Type B pancreatic cell (in vitro differentiated cells): ENCODE results near the gene CIT. TPM values are rescaled to one million over a fixed set of nuclear protein-coding genes. Genes with fewer than 3 reads are reported as not detected.
"Not testable (repeated sequence)": the region's sequence is repeated elsewhere in the genome, so short reads cannot be mapped to it uniquely, and the experiment has no call there.

ENCODE experiments used
- DNase-seq: peaks from one replicate; pipeline ENCODE4 v3.0.0; 2021; ENCODE audit warnings: mixed read lengths; ENCODE audit not compliant: unreplicated experiment; ENCODE audit errors: extremely low spot score
- H3K27ac Mint-ChIP-seq: 2 replicates; pipeline ENCODE4 v1.8.0; 2021; ENCODE audit warnings: mild to moderate bottlenecking, mixed read lengths
- H3K27me3 Mint-ChIP-seq: 2 replicates; pipeline ENCODE4 v1.8.0; 2021; ENCODE audit warnings: mixed read lengths
- H3K36me3 Mint-ChIP-seq: 2 replicates; pipeline ENCODE4 v1.8.0; 2021; ENCODE audit warnings: mixed read lengths
- H3K4me1 Mint-ChIP-seq: one replicate; pipeline ENCODE4 v1.8.0; 2021; ENCODE audit warnings: mixed read lengths; ENCODE audit not compliant: unreplicated experiment
- H3K4me3 Mint-ChIP-seq: 2 replicates; pipeline ENCODE4 v1.8.0; 2021; ENCODE audit warnings: mild to moderate bottlenecking, mixed read lengths
- H3K9me3 Mint-ChIP-seq: 2 replicates; pipeline ENCODE4 v1.8.0; 2021; ENCODE audit warnings: mixed read lengths
- total RNA-seq: library from RNA; stranded (reverse); gene quantifications from 2 replicates; pipeline ENCODE4 v1.2.1, GENCODE V29; 2021; ENCODE audit warnings: low replicate concordance
- TF ChIP-seq, protein P1 (sequence below): fragments of 200-600 bp; sonication (generic); conservative IDR thresholded peaks from 2 replicates; pipeline ENCODE4 v1.5.0; 2021; ENCODE audit warnings: antibody characterized with exemption, mild to moderate bottlenecking

CIT gene
- total RNA-seq, 1 donor from 2014 or later: 50.9 TPM

GRCh38 chr12:119901670-119902069 lies 24.6 kb upstream of the CIT start:
- Mint-ChIP-seq H3K4me3 (no peak overlapping the region), H3K27me3 (no peaks in the 10 kb centered on the region), H3K36me3 (no peaks in the 10 kb centered on the region), H3K27ac (no peak overlapping the region), H3K9me3 (no peaks in the 10 kb centered on the region), H3K4me1 (no peaks in the 10 kb centered on the region)
- TF ChIP-seq, protein P1, sequence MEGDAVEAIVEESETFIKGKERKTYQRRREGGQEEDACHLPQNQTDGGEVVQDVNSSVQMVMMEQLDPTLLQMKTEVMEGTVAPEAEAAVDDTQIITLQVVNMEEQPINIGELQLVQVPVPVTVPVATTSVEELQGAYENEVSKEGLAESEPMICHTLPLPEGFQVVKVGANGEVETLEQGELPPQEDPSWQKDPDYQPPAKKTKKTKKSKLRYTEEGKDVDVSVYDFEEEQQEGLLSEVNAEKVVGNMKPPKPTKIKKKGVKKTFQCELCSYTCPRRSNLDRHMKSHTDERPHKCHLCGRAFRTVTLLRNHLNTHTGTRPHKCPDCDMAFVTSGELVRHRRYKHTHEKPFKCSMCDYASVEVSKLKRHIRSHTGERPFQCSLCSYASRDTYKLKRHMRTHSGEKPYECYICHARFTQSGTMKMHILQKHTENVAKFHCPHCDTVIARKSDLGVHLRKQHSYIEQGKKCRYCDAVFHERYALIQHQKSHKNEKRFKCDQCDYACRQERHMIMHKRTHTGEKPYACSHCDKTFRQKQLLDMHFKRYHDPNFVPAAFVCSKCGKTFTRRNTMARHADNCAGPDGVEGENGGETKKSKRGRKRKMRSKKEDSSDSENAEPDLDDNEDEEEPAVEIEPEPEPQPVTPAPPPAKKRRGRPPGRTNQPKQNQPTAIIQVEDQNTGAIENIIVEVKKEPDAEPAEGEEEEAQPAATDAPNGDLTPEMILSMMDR: no peak
- no peak for DNase-seq

- Mint-ChIP-seq H3K9me3 (no peaks in the 10 kb centered on the region), H3K4me1 (no peaks in the 10 kb centered on the region), H3K27me3 (peaks cover 3% of the 10 kb centered on the region), H3K36me3 (no peaks in the 10 kb centered on the region), H3K4me3 (no peak overlapping the region), H3K27ac (no peak overlapping the region)
- no peak for DNase-seq
- TF ChIP-seq, protein P1: no peak
Measured at GRCh38 chr12:119894916-119895315, 17.8 kb upstream of the CIT start.

DNA sequence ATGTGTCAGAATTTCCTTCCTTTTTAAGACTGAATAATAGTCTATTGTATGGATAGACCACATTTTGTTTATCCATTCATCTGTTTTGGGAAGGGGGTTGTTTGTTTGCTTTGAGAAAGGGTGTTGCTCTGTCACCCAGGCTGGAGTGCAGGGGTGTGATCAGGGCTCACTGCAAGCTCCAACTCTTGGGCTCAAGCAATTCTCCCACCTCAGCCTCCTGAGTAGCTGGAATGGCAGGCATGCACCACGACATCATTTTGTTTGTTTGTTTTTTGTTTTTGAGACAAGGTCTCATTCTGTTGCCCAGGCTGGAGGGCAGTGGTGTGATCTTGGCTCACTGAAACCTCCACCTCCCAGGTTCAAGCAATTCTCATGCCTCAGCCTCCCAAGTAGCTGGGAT lies 15.5 kb upstream of the CIT start:
- H3K4me1 Mint-ChIP-seq, H3K9me3 Mint-ChIP-seq, DNase-seq, H3K36me3 Mint-ChIP-seq, H3K27ac Mint-ChIP-seq, H3K4me3 Mint-ChIP-seq, H3K27me3 Mint-ChIP-seq: not testable (repeated sequence)

- no peak overlapping the region for H3K27ac Mint-ChIP-seq
Measured at GRCh38 chr12:119885549-119885948, 8.4 kb upstream of the CIT start.

DNA sequence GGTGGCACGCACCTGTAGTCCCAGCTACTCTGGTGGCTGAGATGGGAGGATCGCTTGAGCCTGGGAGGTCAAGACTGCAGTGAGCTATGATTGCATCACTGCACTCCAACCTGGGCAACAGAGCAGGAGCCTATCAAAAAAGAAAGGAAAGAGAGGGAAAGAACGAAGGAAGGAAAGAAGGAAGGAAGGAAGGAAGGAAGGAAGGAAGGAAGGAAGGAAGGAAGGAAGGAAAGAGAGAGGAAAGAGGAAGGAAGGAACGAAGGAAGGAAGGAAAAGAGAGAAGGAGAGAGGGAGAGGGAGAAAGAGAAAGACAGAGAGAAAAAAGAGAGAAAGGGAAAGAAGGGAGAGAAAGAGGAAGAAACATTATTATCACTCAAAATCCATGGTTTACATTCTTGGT lies 6.7 kb upstream of the CIT start:
- not testable (repeated sequence) for H3K4me3 Mint-ChIP-seq, H3K4me1 Mint-ChIP-seq, DNase-seq, H3K9me3 Mint-ChIP-seq, H3K36me3 Mint-ChIP-seq, H3K27ac Mint-ChIP-seq
- H3K27me3 Mint-ChIP-seq: peaks cover 12% of the 10 kb centered on the region

More at GRCh38 chr12:119885549-119885948, 8.4 kb upstream of the CIT start:
- Mint-ChIP-seq H3K9me3 (no peaks in the 10 kb centered on the region), H3K36me3 (no peaks in the 10 kb centered on the region), H3K4me3 (no peak overlapping the region), H3K27me3 (peaks cover 12% of the 10 kb centered on the region), H3K4me1 (no peaks in the 10 kb centered on the region)
- DNase-seq: no peak
- TF ChIP-seq, protein P1: no peak

DNA sequence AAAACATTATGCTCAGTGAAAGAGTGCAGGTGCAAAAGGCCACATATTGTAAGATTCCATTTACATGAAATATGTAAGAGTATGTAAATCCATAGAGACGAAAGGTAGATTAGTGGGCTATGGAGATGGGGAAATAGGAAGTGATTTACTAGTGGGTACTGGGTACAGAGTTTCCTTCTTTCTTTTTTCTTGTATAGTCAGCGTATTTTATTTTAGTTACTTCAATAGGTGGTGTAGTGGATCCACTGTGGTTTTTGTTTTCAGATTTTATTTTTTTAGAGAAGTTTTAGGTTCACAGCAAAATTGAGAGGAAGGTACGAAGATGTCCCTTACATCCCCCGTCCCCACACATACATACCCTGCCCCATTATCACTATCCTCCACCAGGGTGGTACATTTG lies 6.1 kb upstream of the CIT start:
- Mint-ChIP-seq H3K4me1 (no peaks in the 10 kb centered on the region), H3K27ac (no peak overlapping the region), H3K9me3 (no peaks in the 10 kb centered on the region), H3K4me3 (no peak overlapping the region), H3K27me3 (peaks cover 12% of the 10 kb centered on the region), H3K36me3 (no peaks in the 10 kb centered on the region)
- DNase-seq: no peak
- TF ChIP-seq, protein P1: no peak

DNA sequence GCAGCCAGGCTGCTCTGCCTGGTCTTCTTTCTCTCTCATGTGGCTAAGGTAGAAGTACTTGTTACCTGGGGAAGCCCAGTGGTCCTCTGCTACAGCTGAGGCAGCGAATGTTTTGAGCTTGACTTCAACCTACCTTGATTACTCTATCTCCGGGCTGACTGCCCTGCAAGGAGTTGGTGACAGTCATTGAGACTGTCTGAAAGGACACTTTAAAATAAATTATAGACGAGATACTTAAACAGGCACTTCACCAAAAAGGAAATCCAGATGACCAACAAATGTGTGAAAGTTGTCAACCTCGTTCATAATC lies 474 bp upstream of the CIT start:
- Mint-ChIP-seq H3K4me3 (peak overlapping the region; percentile 87), H3K4me1 (peaks cover 17% of the 10 kb centered on the region), H3K36me3 (no peaks in the 10 kb centered on the region), H3K9me3 (no peaks in the 10 kb centered on the region), H3K27ac (peak overlapping the region; percentile 25), H3K27me3 (peaks cover 4% of the 10 kb centered on the region)
- DNase-seq: no peak
- TF ChIP-seq, protein P1: no peak
